Measurements from ENCODE around the gene TNNT1.

The TNNT1 gene

GRCh38 chr19:55188625-55189024, 39.6 kb upstream of the TNNT1 start:
- CTCF ChIA-PET: interaction anchor here (0.6 kb wide), 1 partner anchor 63 kb away, joined by 4 read pairs; no protein-coding TSS in a partner anchor
- TF ChIP-seq FOXA1 (IDR thresholded peaks at IDR 0.05): no peak
- TF ChIP-seq FOXM1 (IDR thresholded peaks at IDR 0.05; ENCODE audit: borderline replicate concordance): no peak
- TF ChIP-seq L3MBTL2 (conservative IDR thresholded peaks at IDR 0.05): no peak
- no peak for DNase-seq (ENCODE audit: extremely low spot score)
- POLR2A ChIA-PET: no interaction called here

DNA sequence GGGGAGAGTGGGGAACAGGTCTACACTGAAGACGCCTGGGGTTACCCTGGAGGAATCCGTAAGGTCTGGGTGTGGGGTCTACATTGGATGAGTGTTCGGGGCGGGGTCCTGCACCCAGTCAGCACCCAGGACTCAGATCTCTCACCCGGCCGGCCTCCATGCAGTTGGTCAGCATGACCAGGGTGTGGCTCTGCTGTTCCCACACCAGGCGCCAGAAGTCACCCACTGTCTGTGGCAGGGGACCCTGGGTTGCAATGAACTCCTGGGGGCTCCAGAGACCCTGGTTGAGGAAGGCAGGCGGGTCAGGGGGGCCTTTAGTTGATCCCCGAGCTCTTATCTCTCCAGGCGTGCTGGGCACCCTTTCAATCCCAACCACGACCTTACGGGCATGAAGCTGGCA, 37.1 kb upstream of the TNNT1 start:
- TF ChIP-seq FOXA1 (IDR thresholded peaks at IDR 0.05) (no peak), LEF1 (IDR thresholded peaks at IDR 0.05; ENCODE audit: borderline replicate concordance) (no peak), NFRKB (IDR thresholded peaks at IDR 0.05) (no peak), SP1 (IDR thresholded peaks at IDR 0.05) (no peak), HDGF (IDR thresholded peaks at IDR 0.05; ENCODE audit: borderline replicate concordance) (no peak), FOXK2 (IDR thresholded peaks at IDR 0.05) (no peak), ZNF384 (IDR thresholded peaks at IDR 0.05) (no peak), TARDBP (IDR thresholded peaks at IDR 0.05) (no peak), L3MBTL2 (conservative IDR thresholded peaks at IDR 0.05) (no peak), FOXM1 (IDR thresholded peaks at IDR 0.05; ENCODE audit: borderline replicate concordance) (no peak), ARNT (IDR thresholded peaks at IDR 0.05) (no peak), SUZ12 (IDR thresholded peaks at IDR 0.05) (no peak), CTBP1 (IDR thresholded peaks at IDR 0.05; ENCODE audit: borderline replicate concordance) (no peak), BHLHE40 (IDR thresholded peaks at IDR 0.05; ENCODE audit: borderline replicate concordance) (no peak)
- TF ChIP-seq, protein P1, sequence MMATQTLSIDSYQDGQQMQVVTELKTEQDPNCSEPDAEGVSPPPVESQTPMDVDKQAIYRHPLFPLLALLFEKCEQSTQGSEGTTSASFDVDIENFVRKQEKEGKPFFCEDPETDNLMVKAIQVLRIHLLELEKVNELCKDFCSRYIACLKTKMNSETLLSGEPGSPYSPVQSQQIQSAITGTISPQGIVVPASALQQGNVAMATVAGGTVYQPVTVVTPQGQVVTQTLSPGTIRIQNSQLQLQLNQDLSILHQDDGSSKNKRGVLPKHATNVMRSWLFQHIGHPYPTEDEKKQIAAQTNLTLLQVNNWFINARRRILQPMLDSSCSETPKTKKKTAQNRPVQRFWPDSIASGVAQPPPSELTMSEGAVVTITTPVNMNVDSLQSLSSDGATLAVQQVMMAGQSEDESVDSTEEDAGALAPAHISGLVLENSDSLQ (IDR thresholded peaks at IDR 0.05): no peak
- no peak for DNase-seq (ENCODE audit: extremely low spot score)
- CTCF ChIA-PET: no interaction called here
- POLR2A ChIA-PET: no interaction called here

DNA sequence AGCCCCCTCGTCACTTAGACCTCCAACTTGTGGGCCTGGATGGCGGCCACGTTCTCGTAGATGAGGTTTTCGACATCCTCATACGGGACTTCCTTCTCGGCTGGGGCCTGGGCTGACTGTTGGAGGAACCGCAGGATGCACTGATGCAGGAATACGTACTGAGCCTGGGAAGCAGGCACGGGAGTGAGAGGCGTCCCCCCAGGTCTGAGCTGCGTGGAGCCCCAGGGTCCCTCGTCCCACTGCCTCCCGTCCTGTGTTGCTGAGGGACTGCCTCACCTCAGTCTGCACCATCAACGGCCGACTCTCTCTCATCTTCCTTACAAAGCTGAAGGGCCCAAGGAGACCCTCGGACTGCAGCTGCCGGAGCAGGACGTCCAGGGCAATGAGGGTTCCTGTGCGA, 32.7 kb upstream of the TNNT1 start:
- CTCF ChIA-PET: no interaction called here
- TF ChIP-seq LEF1 (IDR thresholded peaks at IDR 0.05; ENCODE audit: borderline replicate concordance): no peak
- no peak for TF ChIP-seq ZNF384 (IDR thresholded peaks at IDR 0.05)
- TF ChIP-seq FOXA1 (IDR thresholded peaks at IDR 0.05): no peak
- no peak for TF ChIP-seq FOXM1 (IDR thresholded peaks at IDR 0.05; ENCODE audit: borderline replicate concordance)
- TF ChIP-seq, protein P1 (IDR thresholded peaks at IDR 0.05): no peak
- no peak for TF ChIP-seq HDGF (IDR thresholded peaks at IDR 0.05; ENCODE audit: borderline replicate concordance)
- TF ChIP-seq BHLHE40 (IDR thresholded peaks at IDR 0.05; ENCODE audit: borderline replicate concordance): no peak
- no peak for TF ChIP-seq FOXK2 (IDR thresholded peaks at IDR 0.05)
- TF ChIP-seq ELF4 (IDR thresholded peaks at IDR 0.05): no peak
- TF ChIP-seq ARNT (IDR thresholded peaks at IDR 0.05): no peak
- TF ChIP-seq NFRKB (IDR thresholded peaks at IDR 0.05): no peak
- TF ChIP-seq SP1 (IDR thresholded peaks at IDR 0.05): no peak
- TF ChIP-seq L3MBTL2 (conservative IDR thresholded peaks at IDR 0.05): no peak
- no peak for TF ChIP-seq SUZ12 (IDR thresholded peaks at IDR 0.05)
- DNase-seq (ENCODE audit: extremely low spot score): no peak
- POLR2A ChIA-PET: interaction anchor here (2.6 kb wide), 1 partner anchor 77 kb away, joined by 8 read pairs; the partner anchor contains the start of gene PPP6R1

DNA sequence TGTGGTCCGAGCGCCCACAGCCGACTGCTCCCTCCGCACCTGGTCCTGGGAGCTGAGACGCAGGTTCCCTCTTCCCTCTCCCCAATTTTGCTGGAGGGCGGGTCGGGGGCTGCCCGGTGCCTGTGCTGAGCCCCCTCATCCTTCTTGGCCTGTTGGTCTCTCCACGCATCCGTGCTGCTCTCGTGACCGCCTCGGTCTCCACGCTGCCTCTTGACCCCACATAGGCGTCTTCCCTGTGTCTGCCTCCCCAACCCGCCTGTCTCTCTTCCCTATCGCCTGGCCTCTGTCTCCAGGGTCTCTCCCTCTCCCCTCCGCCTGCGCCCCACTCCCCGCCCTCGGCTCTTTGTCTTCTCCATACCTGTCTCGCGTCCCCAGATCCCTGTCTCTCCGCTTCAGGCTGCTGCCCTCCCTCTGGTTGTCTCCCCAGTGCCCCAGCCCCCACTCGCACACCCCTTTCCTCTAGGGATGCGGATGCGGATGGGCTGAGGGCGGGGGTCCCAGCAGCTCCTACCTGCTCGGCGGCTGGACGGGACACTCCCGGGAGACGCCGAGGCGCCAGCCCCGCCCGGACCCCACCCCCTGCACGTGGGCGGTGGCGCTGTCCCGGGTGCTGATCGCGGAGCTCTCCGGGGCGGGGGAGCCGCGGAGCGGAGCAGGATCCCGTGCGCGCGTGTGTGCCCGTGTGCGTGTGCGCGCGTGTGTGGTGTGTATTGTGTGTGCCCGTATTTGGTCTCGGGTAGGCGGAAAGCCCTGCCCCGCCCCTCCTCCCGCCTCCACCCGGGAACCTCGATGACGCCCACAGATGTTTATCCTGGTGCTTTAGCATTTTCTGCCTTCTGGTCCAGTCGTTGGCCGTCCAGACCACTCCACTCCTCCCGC, 30.8 kb upstream of the TNNT1 start, which contains the start of gene SYT5:
TSS of gene SYT5 (minus strand) at position 684 of the 879 bp plus-strand sequence. CDS start 1,248 bp downstream, outside the sequence.
- ChIA-PET POLR2A (interaction anchor here (1.3 to 2.6 kb wide), 2 partner anchors 79 to 227 kb away, joined by 3 to 8 read pairs; partner anchors contain the start of gene PPP6R1), CTCF (interaction anchor here (0.6 kb wide), 1 partner anchor 39 kb away, joined by 4 read pairs; no protein-coding TSS in a partner anchor)
- peak; percentile 74 for DNase-seq (ENCODE audit: extremely low spot score)
- no peak for TF ChIP-seq L3MBTL2 (conservative IDR thresholded peaks at IDR 0.05)

DNA sequence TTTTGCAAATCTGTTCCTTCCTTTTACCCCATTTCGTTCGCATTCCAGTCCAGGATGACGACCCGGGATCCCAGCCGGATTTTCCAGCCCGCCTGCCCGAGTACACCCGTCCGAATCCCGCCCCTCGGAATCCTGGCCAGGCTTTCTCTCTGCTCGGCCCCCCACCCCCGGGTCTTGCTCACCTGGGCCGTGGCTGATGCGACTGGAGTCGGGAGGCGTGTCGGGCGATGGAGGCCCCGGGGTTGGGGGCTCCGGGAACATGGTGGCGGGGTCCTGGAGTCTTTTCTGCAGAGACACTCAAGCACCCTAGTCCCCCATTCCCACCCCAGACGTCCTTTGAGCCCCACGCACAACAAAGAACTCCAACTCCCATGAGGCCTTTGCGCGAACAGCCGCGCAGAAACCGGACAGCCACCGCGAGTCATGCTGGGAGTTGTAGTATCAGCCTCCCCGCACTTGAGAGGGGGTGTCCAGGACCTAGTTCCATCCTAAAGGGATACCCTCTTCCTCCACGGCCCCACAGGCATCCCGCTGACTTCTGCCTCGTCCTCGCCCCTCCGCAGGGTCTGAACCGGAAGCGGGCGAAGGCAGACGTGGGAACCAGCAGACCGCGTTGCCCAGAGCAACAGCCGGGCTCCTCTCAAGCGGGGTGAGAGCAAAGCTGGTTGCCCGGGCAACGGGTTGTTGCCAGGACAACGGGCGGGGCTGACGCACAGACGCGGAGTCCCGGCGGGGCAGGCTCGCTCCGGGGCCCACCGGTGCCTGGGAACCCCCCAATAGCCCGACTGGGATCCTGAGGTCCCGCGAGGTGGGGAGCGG, 30.0 kb upstream of the TNNT1 start:
- no peak for TF ChIP-seq HDGF (IDR thresholded peaks at IDR 0.05; ENCODE audit: borderline replicate concordance)
- peak; percentile 94 for TF ChIP-seq FOXM1 (IDR thresholded peaks at IDR 0.05; ENCODE audit: borderline replicate concordance)
- TF ChIP-seq ELF4 (IDR thresholded peaks at IDR 0.05): no peak; the same call in none of the 2 replicates
- no peak for TF ChIP-seq SP1 (IDR thresholded peaks at IDR 0.05)
- no peak for TF ChIP-seq ARNT (IDR thresholded peaks at IDR 0.05)
- no peak for TF ChIP-seq FOXA1 (IDR thresholded peaks at IDR 0.05)
- peak; percentile 98 for TF ChIP-seq SUZ12 (IDR thresholded peaks at IDR 0.05)
- TF ChIP-seq, protein P1 (IDR thresholded peaks at IDR 0.05): no peak
- peak; percentile 83 for TF ChIP-seq L3MBTL2 (conservative IDR thresholded peaks at IDR 0.05)
- TF ChIP-seq FOXK2 (IDR thresholded peaks at IDR 0.05): no peak
- no peak for TF ChIP-seq ZNF384 (IDR thresholded peaks at IDR 0.05)
- TF ChIP-seq NFRKB (IDR thresholded peaks at IDR 0.05): no peak
- no peak for TF ChIP-seq CTBP1 (IDR thresholded peaks at IDR 0.05; ENCODE audit: borderline replicate concordance)
- TF ChIP-seq BHLHE40 (IDR thresholded peaks at IDR 0.05; ENCODE audit: borderline replicate concordance): no peak
- TF ChIP-seq TARDBP (IDR thresholded peaks at IDR 0.05): no peak
- TF ChIP-seq LEF1 (IDR thresholded peaks at IDR 0.05; ENCODE audit: borderline replicate concordance): no peak
- CTCF ChIA-PET: no interaction called here
- POLR2A ChIA-PET: interaction anchor here (1.3 to 2.6 kb wide), 2 partner anchors 80 to 228 kb away, joined by 3 to 8 read pairs; partner anchors contain the start of gene PPP6R1
- DNase-seq (ENCODE audit: extremely low spot score): peak; percentile 85
